HG03064 (cell line): ENCODE results near the gene DNM1.

Experiments
- ATAC-seq: cut with Tn5 transposase; IDR thresholded peaks from one replicate; pipeline ENCODE4 v1.9.1; 2021; ENCODE audit warnings: low read depth; ENCODE audit not compliant: unreplicated experiment

DNM1 gene

GRCh38 chr9:128204858-128205257, 1.7 kb downstream of the DNM1 start:
- no peak for ATAC-seq

GRCh38 chr9:128205296-128205944, 2.2 kb downstream of the DNM1 start:
- no peak for ATAC-seq

GRCh38 chr9:128206484-128206883, 3.3 kb downstream of the DNM1 start:
- no peak for ATAC-seq

GRCh38 chr9:128206916-128207910, 4.0 kb downstream of the DNM1 start:
- ATAC-seq: no peak

- ATAC-seq: no peak
These were observed 5.2 kb downstream of the DNM1 start for GRCh38 chr9:128208386-128208785.

- ATAC-seq: no peak
These were observed 5.9 kb downstream of the DNM1 start for GRCh38 chr9:128208946-128209669.

GRCh38 chr9:128211186-128211980, 8.2 kb downstream of the DNM1 start:
- ATAC-seq: no peak

- ATAC-seq: no peak
These were observed 8.8 kb downstream of the DNM1 start for GRCh38 chr9:128211981-128212281.

GRCh38 chr9:128213746-128214497, 10.7 kb downstream of the DNM1 start:
- ATAC-seq: no peak

- no peak for ATAC-seq
These were observed 11.7 kb downstream of the DNM1 start for GRCh38 chr9:128214571-128215490.

GRCh38 chr9:128215491-128216409, 12.6 kb downstream of the DNM1 start:
- no peak for ATAC-seq

- ATAC-seq: no peak
These were observed 13.8 kb downstream of the DNM1 start for GRCh38 chr9:128216781-128217553.

GRCh38 chr9:128218172-128218517, 15.0 kb downstream of the DNM1 start:
- no peak for ATAC-seq

- peak; percentile 88 for ATAC-seq
These were observed 15.6 kb downstream of the DNM1 start for GRCh38 chr9:128218518-128219389.

GRCh38 chr9:128219831-128220230, 16.7 kb downstream of the DNM1 start:
- no peak for ATAC-seq

- ATAC-seq: no peak
These were observed 18.8 kb downstream of the DNM1 start for GRCh38 chr9:128222026-128222425.
